H9 (cell line): ENCODE data around the gene CENPC. TPM values are rescaled to one million over a fixed set of nuclear protein-coding genes. Genes with fewer than 3 reads are reported as not detected.

ENCODE experiments used
- DNase-seq: peaks from one replicate; pipeline ENCODE4 v3.0.0-alpha.2; 2017
- H2AFZ ChIP-seq: one replicate; pipeline ENCODE4 v1.6.1; 2013; ENCODE audit warnings: mild to moderate bottlenecking, low read length, control low read depth, moderate library complexity
- H2AK5ac ChIP-seq: 2 replicates; pipeline ENCODE4 v1.6.1; 2013; ENCODE audit warnings: low read length, control low read depth, mixed read lengths; ENCODE audit not compliant: insufficient read length
- H2BK120ac ChIP-seq: one replicate; pipeline ENCODE4 v1.6.1; 2013; ENCODE audit warnings: low read depth, mild to moderate bottlenecking, low read length, control low read depth, inconsistent platforms; ENCODE audit not compliant: poor library complexity, severe bottlenecking
- H2BK12ac ChIP-seq: 2 replicates; pipeline ENCODE4 v1.6.1; 2013; ENCODE audit warnings: low read length, control low read depth, mixed read lengths, low read depth; ENCODE audit not compliant: insufficient read length
- H2BK15ac ChIP-seq: 2 replicates; pipeline ENCODE4 v1.6.1; 2013; ENCODE audit warnings: low read depth, low read length, control low read depth
- H2BK20ac ChIP-seq: one replicate; pipeline ENCODE4 v1.6.1; 2013; ENCODE audit warnings: low read depth, mild to moderate bottlenecking, low read length, control low read depth, inconsistent platforms; ENCODE audit not compliant: poor library complexity, severe bottlenecking
- H2BK5ac ChIP-seq: 2 replicates; pipeline ENCODE4 v1.6.1; 2013; ENCODE audit warnings: low read length, control low read depth, mixed read lengths; ENCODE audit not compliant: insufficient read length
- H3K14ac ChIP-seq: 2 replicates; pipeline ENCODE4 v1.6.1; 2013; ENCODE audit warnings: low read length, control low read depth; ENCODE audit not compliant: insufficient read depth
- H3K18ac ChIP-seq: 2 replicates; pipeline ENCODE4 v1.6.1; 2013; ENCODE audit warnings: low read depth, mild to moderate bottlenecking, mixed read lengths, low read length, control low read depth; ENCODE audit not compliant: insufficient read length
- H3K23ac ChIP-seq: 2 replicates; pipeline ENCODE4 v1.6.1; 2013; ENCODE audit warnings: low read length, control low read depth, mixed read lengths, low read depth; ENCODE audit not compliant: insufficient read length
- H3K23me2 ChIP-seq: 2 replicates; pipeline ENCODE4 v1.6.1; 2013; ENCODE audit warnings: low read depth, mild to moderate bottlenecking, mixed read lengths, low read length, control low read depth; ENCODE audit not compliant: insufficient read length, poor library complexity, severe bottlenecking
- H3K27ac ChIP-seq: 2 replicates; pipeline ENCODE4 v1.5.1; 2013; ENCODE audit warnings: low read length, control low read depth, mixed read lengths, low read depth; ENCODE audit not compliant: insufficient read length
- H3K27me3 ChIP-seq: 2 replicates; pipeline ENCODE4 v1.6.1; 2013; ENCODE audit warnings: low read length, control low read depth, inconsistent platforms; ENCODE audit not compliant: insufficient read depth
- H3K4ac ChIP-seq: 2 replicates; pipeline ENCODE4 v1.6.1; 2013; ENCODE audit warnings: low read depth, mild to moderate bottlenecking, control low read depth, inconsistent platforms, low read length, moderate library complexity
- H3K4me1 ChIP-seq: 2 replicates; pipeline ENCODE4 v1.6.1; 2013; ENCODE audit warnings: low read length, control low read depth, inconsistent platforms; ENCODE audit not compliant: insufficient read depth
- H3K4me2 ChIP-seq: 2 replicates; pipeline ENCODE4 v1.6.1; 2013; ENCODE audit warnings: low read length, control low read depth, mixed read lengths; ENCODE audit not compliant: insufficient read length, insufficient read depth
- H3K56ac ChIP-seq: 2 replicates; pipeline ENCODE4 v1.6.1; 2013; ENCODE audit warnings: low read depth, mild to moderate bottlenecking, mixed read lengths, low read length, control low read depth; ENCODE audit not compliant: insufficient read length
- H3K79me1 ChIP-seq: 2 replicates; pipeline ENCODE4 v1.6.1; 2013; ENCODE audit warnings: low read depth, mild to moderate bottlenecking, moderate library complexity, low read length, control low read depth, inconsistent platforms; ENCODE audit not compliant: insufficient read depth, poor library complexity, severe bottlenecking
- H3K79me2 ChIP-seq: 2 replicates; pipeline ENCODE4 v1.6.1; 2013; ENCODE audit warnings: low read length, control low read depth, inconsistent platforms; ENCODE audit not compliant: insufficient read depth
- H3K9ac ChIP-seq: 2 replicates; pipeline ENCODE4 v1.6.1; 2013; ENCODE audit warnings: low read length, control low read depth, mixed read lengths; ENCODE audit not compliant: insufficient read length; ENCODE audit errors: extremely low read depth
- H3K9me3 ChIP-seq: one replicate; pipeline ENCODE4 v1.6.1; 2013; ENCODE audit warnings: low read depth, low read length, inconsistent platforms; ENCODE audit not compliant: control insufficient read depth
- H3T11ph ChIP-seq: one replicate; pipeline ENCODE4 v1.6.1; 2013; ENCODE audit warnings: mild to moderate bottlenecking, low read length, control low read depth, inconsistent platforms
- H4K20me1 ChIP-seq: one replicate; pipeline ENCODE4 v1.6.1; 2013; ENCODE audit not compliant: control insufficient read depth, insufficient read length, insufficient read depth
- H4K5ac ChIP-seq: 2 replicates; pipeline ENCODE4 v1.6.1; 2013; ENCODE audit warnings: low read depth, mild to moderate bottlenecking, mixed read lengths, low read length, control low read depth; ENCODE audit not compliant: insufficient read length
- H4K8ac ChIP-seq: replicated peaks from 2 replicates; pipeline ENCODE4 v1.6.1; 2013; ENCODE audit warnings: low read length, control low read depth, mixed read lengths, low read depth; ENCODE audit not compliant: insufficient read length
- H4K91ac ChIP-seq: 2 replicates; pipeline ENCODE4 v1.6.1; 2013; ENCODE audit warnings: low read depth, mild to moderate bottlenecking, moderate library complexity, mixed read lengths, low read length, control low read depth; ENCODE audit not compliant: insufficient read length
- H3K27ac Mint-ChIP-seq, 3 experiments: 2 replicates in 2 of 3; 3 replicates in 1 of 3; pipeline ENCODE4 v1.8.0; 2020 to 2021; ENCODE audit warnings: mixed read lengths in 3 of 3, mild to moderate bottlenecking in 1 of 3, moderate library complexity in 1 of 3
- H3K27me3 Mint-ChIP-seq: 2 replicates; pipeline ENCODE4 v1.8.0; 2021; ENCODE audit warnings: low read depth, mild to moderate bottlenecking, moderate library complexity, mixed read lengths
- H3K36me3 Mint-ChIP-seq, 3 experiments: 2 replicates in 2 of 3; 3 replicates in 1 of 3; pipeline ENCODE4 v1.8.0; 2020 to 2021; ENCODE audit warnings: low read depth in 3 of 3, mixed read lengths in 3 of 3; ENCODE audit not compliant: insufficient read depth in 1 of 3
- H3K4me1 Mint-ChIP-seq, 2 experiments: 2 replicates each; pipeline ENCODE4 v1.8.0; 2020; ENCODE audit warnings: mixed read lengths in 2 of 2
- H3K4me3 Mint-ChIP-seq, 2 experiments: 2 replicates in 1 of 2; 3 replicates in 1 of 2; pipeline ENCODE4 v1.8.0; 2020 to 2021; ENCODE audit warnings: mild to moderate bottlenecking in 2 of 2, mixed read lengths in 2 of 2, moderate library complexity in 1 of 2
- H3K9me3 Mint-ChIP-seq, 2 experiments: 2 replicates in 1 of 2; 3 replicates in 1 of 2; pipeline ENCODE4 v1.8.0; 2020; ENCODE audit warnings: mild to moderate bottlenecking in 2 of 2, mixed read lengths in 2 of 2, moderate library complexity in 1 of 2
- WGBS: extraction: QIAGEN DNeasy Blood & Tissue Kit; methylation state at CpG from one replicate; pipeline ENCODE4 v1.1.7; 2013; ENCODE audit warnings: missing lambda C conversion rate, low lambda C conversion rate, mixed read lengths; ENCODE audit not compliant: insufficient read length; ENCODE audit errors: extremely low coverage; 5-methylcytosine and 5-hydroxymethylcytosine counted together
- total RNA-seq: library from RNA; stranded (reverse); gene quantifications from 2 replicates; pipeline ENCODE4 v1.2.1, GENCODE V29; 2021
- TF ChIP-seq, protein P1 (sequence below): fragments of 200-600 bp; sonication (generic); conservative IDR thresholded peaks from 3 replicates; pipeline ENCODE4 v1.8.0; 2021; ENCODE audit warnings: antibody characterized with exemption, mild to moderate bottlenecking

The CENPC gene
- total RNA-seq, 1 experiment from 2014 or later, result 18.8 TPM

DNA sequence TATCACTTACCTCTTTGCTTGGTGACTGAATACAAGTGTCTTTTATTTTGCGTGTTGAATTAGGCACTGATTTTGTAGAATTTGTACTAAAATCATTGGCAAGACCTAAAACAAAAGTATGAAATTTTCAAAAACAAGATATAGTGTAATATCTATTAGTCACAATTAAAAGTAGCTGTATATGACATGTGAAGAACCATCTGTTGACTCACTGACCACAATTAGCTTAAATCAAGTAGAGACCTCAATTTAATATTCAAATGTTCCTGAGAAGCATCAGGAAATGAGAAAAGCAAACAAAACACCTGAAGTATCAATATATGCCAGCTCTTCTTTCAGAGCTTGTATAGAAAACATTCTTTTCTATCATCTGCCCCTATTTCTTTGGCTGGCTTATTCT, 5.5 kb downstream of the CENPC start:
- no peak overlapping the region for H3K4me3 Mint-ChIP-seq
- no peak overlapping the region for H4K5ac ChIP-seq
- no peak overlapping the region for H3K27ac Mint-ChIP-seq
- H3K23ac ChIP-seq, result no peak overlapping the region
- H2BK20ac ChIP-seq, result no peak overlapping the region
- H3K14ac ChIP-seq, result no peak overlapping the region
- H3K36me3 Mint-ChIP-seq, result peaks cover 13 to 64% (median 46%) of the 10 kb centered on the region in 3 experiments; a peak in 5 of 7 replicates
- no peak for DNase-seq
- no peak overlapping the region for H4K8ac ChIP-seq
- no peak overlapping the region for H3K4me2 ChIP-seq
- H3T11ph ChIP-seq, result no peak overlapping the region
- no peaks in the 10 kb centered on the region; the same call in 1 of the 2 replicates for H3K79me2 ChIP-seq
- no peak overlapping the region for H3K4ac ChIP-seq
- H2AK5ac ChIP-seq, result no peak overlapping the region
- WGBS, result no CpG with 5 or more reads among the region's 1 CpG
- H3K9me3 Mint-ChIP-seq, result no peaks in the 10 kb centered on the region
- H4K91ac ChIP-seq, result no peak overlapping the region
- H3K56ac ChIP-seq, result no peak overlapping the region
- TF ChIP-seq, protein P1, sequence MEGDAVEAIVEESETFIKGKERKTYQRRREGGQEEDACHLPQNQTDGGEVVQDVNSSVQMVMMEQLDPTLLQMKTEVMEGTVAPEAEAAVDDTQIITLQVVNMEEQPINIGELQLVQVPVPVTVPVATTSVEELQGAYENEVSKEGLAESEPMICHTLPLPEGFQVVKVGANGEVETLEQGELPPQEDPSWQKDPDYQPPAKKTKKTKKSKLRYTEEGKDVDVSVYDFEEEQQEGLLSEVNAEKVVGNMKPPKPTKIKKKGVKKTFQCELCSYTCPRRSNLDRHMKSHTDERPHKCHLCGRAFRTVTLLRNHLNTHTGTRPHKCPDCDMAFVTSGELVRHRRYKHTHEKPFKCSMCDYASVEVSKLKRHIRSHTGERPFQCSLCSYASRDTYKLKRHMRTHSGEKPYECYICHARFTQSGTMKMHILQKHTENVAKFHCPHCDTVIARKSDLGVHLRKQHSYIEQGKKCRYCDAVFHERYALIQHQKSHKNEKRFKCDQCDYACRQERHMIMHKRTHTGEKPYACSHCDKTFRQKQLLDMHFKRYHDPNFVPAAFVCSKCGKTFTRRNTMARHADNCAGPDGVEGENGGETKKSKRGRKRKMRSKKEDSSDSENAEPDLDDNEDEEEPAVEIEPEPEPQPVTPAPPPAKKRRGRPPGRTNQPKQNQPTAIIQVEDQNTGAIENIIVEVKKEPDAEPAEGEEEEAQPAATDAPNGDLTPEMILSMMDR, result no peak
- no peaks in the 10 kb centered on the region for H3K27me3 Mint-ChIP-seq
- H3K9ac ChIP-seq, result no peak overlapping the region
- peaks cover 3% of the 10 kb centered on the region for H3K23me2 ChIP-seq
- H3K4me1 Mint-ChIP-seq, result peaks cover 8 to 10% of the 10 kb centered on the region in 2 experiments
- no peak overlapping the region for H3K27ac ChIP-seq
- no peaks in the 10 kb centered on the region for H4K20me1 ChIP-seq
- no peaks in the 10 kb centered on the region for H3K79me1 ChIP-seq
- H2BK15ac ChIP-seq, result no peak overlapping the region
- H3K18ac ChIP-seq, result no peak overlapping the region
- no peaks in the 10 kb centered on the region for H3K4me1 ChIP-seq
- H3K9me3 ChIP-seq, result no peaks in the 10 kb centered on the region
- H2BK12ac ChIP-seq, result no peak overlapping the region
- H2BK5ac ChIP-seq, result no peak overlapping the region
- H2AFZ ChIP-seq, result no peak overlapping the region
- no peaks in the 10 kb centered on the region for H3K27me3 ChIP-seq
- H2BK120ac ChIP-seq, result no peak overlapping the region
